ENCODE data around the gene SSR3. TPM values are rescaled to one million over a fixed set of nuclear protein-coding genes. Genes with fewer than 3 reads are reported as not detected.
A peak's percentile ranks its signal among the peaks of the same experiment; 100 is the strongest.

SSR3 gene
- total and polyA plus RNA-seq, 12 donors, result 47.1 to 479 (median 116) TPM

- peaks cover 0 to 9% of the 10 kb centered on the region in 2 donors for H3K36me3 ChIP-seq (replicated peaks in 1 of 2)
- WGBS, 4 donors, result 76 to 89% (median 86%) methylated on average over 4 of the region's 4 CpGs
- H3K4me1 ChIP-seq (replicated peaks in 1 of 2), result peaks cover 11 to 67% of the 10 kb centered on the region in 2 donors
- no peak for TF ChIP-seq POLR2A (IDR thresholded peaks at IDR 0.05)
- TF ChIP-seq, protein P1, sequence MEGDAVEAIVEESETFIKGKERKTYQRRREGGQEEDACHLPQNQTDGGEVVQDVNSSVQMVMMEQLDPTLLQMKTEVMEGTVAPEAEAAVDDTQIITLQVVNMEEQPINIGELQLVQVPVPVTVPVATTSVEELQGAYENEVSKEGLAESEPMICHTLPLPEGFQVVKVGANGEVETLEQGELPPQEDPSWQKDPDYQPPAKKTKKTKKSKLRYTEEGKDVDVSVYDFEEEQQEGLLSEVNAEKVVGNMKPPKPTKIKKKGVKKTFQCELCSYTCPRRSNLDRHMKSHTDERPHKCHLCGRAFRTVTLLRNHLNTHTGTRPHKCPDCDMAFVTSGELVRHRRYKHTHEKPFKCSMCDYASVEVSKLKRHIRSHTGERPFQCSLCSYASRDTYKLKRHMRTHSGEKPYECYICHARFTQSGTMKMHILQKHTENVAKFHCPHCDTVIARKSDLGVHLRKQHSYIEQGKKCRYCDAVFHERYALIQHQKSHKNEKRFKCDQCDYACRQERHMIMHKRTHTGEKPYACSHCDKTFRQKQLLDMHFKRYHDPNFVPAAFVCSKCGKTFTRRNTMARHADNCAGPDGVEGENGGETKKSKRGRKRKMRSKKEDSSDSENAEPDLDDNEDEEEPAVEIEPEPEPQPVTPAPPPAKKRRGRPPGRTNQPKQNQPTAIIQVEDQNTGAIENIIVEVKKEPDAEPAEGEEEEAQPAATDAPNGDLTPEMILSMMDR (IDR thresholded peaks at IDR 0.05), result no peak
- H3K27me3 ChIP-seq, result no peaks in the 10 kb centered on the region
- intact Hi-C loops (cut with DNase I), result loop anchor here (10.0 kb wide), 3 partner anchors 113 to 583 kb away; no protein-coding TSS in a partner anchor
- H3K9me3 ChIP-seq (replicated peaks in 1 of 3), result no peaks in the 10 kb centered on the region
- no peak overlapping the region for H3K4me3 ChIP-seq
- DNase-seq, result no peak
- no peak overlapping the region for H3K27ac ChIP-seq
Measured at GRCh38 chr3:156551746-156552145, 3.2 kb downstream of the SSR3 start.

GRCh38 chr3:156551261-156551660, 3.7 kb downstream of the SSR3 start:
- no peak for DNase-seq
- Histone ChIP-seq H3K27me3 (no peaks in the 10 kb centered on the region), H3K27ac (no peak overlapping the region), H3K9me3 (replicated peaks in 1 of 3) (no peaks in the 10 kb centered on the region), H3K4me1 (replicated peaks in 1 of 2) (peaks cover 11 to 70% of the 10 kb centered on the region in 2 donors), H3K4me3 (no peak overlapping the region), H3K36me3 (replicated peaks in 1 of 2) (peaks cover 0 to 11% of the 10 kb centered on the region in 2 donors)
- TF ChIP-seq POLR2A (IDR thresholded peaks at IDR 0.05), result no peak
- TF ChIP-seq, protein P1 (IDR thresholded peaks at IDR 0.05), result no peak
- whole genome bisulfite sequencing, 4 donors, result 69 to 75% (median 73%) methylated on average over 4 of the region's 4 CpGs
- intact Hi-C loops (cut with DNase I), result loop anchor here (10.0 kb wide), 3 partner anchors 114 to 584 kb away; no protein-coding TSS in a partner anchor

DNA sequence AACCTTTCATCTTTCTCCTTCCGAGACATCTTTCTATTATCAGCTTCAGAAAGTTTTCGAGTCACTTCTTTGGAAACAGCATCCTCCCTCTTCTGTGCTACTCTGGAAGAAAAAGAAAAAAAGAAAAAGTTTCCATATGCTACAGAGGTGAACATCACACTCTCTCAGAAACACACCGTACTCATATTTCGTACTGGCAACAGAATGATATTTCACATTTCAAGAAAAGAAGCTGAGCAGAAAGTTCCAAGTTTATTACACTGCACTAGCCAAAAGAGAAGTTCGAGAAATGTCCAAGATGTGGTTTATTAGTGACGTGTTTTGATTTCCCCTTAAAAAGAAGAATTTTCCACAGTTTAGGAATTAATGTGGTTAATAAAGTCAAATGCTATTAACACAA, 6.0 kb downstream of the SSR3 start:
- Histone ChIP-seq H3K4me3 (no peak overlapping the region), H3K27ac (no peak overlapping the region), H3K4me1 (replicated peaks in 1 of 2) (peaks cover 11 to 83% of the 10 kb centered on the region in 2 donors), H3K36me3 (replicated peaks in 1 of 2) (peaks cover 0 to 16% of the 10 kb centered on the region in 2 donors), H3K9me3 (replicated peaks in 1 of 3) (no peaks in the 10 kb centered on the region), H3K27me3 (no peaks in the 10 kb centered on the region)
- intact Hi-C loops (cut with DNase I), result no loop called here
- no peak for DNase-seq
- WGBS, 4 donors, result 75 to 85% (median 77%) methylated on average over 6 of the region's 6 CpGs
- TF ChIP-seq, protein P1 (IDR thresholded peaks at IDR 0.05), result no peak
- no peak for TF ChIP-seq POLR2A (IDR thresholded peaks at IDR 0.05)

DNA sequence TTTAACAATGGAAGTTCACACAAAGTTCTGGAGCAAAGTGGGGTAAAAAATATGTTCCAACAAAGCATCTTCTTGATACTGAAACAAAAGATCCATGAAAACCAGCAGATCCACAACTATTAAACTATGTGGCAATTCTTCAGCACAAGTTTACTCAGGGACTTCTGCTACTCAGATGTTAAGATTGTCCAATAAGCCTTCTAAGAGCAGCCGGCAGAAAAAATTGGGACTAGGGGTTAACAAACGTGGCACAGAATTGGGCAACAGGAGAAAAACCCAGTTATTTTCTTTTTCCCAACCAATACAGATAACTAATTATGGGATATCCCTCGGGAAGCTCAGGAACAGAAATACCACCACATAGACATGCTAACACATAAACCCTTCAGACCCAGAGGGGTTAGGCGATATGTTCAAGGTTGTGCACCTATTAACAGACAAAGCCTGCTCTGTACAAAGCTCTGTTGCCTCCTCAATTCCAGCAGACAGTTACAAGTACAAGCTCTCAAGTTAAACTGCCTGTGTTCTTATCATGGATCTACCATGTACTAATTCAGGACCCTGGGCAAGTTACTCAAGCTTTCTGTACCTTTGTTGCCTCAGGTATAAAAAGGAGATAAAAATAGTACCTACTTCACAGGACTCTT, 6.8 kb downstream of the SSR3 start:
- intact Hi-C loops (cut with DNase I), result no loop called here
- H3K4me3 ChIP-seq, result no peak overlapping the region
- H3K4me1 ChIP-seq (replicated peaks in 1 of 2), result peaks cover 6 to 83% of the 10 kb centered on the region in 2 donors
- H3K9me3 ChIP-seq (replicated peaks in 1 of 3), result no peaks in the 10 kb centered on the region
- H3K27ac ChIP-seq, result peak overlapping the region in 1 of 5 donors; percentile 46
- DNase-seq, result no peak
- WGBS, 4 donors, result 76 to 83% (median 78%) methylated on average over 4 of the region's 4 CpGs
- H3K36me3 ChIP-seq (replicated peaks in 1 of 2), result peaks cover 0 to 16% of the 10 kb centered on the region in 2 donors
- H3K27me3 ChIP-seq, result no peaks in the 10 kb centered on the region
- TF ChIP-seq, protein P1 (IDR thresholded peaks at IDR 0.05), result no peak
- TF ChIP-seq POLR2A (IDR thresholded peaks at IDR 0.05), result no peak
